ENCODE data around the gene SERBP1. TPM values are rescaled to one million over a fixed set of nuclear protein-coding genes. Genes with fewer than 3 reads are reported as not detected.

Gene SERBP1
- total RNA-seq, 1 donor from 2014 or later: 265 TPM

DNA sequence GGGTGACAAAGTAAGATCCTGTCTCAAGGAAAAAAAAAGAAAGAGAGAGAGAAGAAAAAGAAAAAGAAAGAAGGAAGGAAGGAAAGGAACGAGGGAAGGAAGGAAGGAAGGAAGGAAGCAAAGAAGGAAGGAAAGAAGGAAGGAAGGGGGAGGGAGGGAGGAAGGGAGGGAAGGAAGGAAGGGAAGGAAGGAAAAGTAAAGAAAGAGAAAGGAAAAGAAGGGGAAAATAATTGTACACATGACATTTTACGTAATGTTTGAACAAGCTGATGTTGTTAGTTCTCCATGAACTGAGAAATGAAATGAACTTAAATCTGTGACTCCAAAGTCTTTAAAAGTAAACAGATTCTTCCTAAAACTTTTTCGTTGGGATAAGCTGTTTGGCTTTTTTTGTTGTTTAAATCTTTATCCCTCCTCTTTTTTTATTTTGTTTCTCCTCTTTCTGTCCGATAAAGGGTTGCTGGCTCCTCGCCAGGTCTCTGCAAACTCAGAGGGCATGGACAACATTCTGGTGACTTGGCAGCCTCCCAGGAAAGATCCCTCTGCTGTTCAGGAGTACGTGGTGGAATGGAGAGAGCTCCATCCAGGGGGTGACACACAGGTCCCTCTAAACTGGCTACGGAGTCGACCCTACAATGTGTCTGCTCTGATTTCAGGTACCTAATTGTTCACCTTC lies 62.7 kb downstream of the SERBP1 start:
- TF ChIP-seq, protein P1, sequence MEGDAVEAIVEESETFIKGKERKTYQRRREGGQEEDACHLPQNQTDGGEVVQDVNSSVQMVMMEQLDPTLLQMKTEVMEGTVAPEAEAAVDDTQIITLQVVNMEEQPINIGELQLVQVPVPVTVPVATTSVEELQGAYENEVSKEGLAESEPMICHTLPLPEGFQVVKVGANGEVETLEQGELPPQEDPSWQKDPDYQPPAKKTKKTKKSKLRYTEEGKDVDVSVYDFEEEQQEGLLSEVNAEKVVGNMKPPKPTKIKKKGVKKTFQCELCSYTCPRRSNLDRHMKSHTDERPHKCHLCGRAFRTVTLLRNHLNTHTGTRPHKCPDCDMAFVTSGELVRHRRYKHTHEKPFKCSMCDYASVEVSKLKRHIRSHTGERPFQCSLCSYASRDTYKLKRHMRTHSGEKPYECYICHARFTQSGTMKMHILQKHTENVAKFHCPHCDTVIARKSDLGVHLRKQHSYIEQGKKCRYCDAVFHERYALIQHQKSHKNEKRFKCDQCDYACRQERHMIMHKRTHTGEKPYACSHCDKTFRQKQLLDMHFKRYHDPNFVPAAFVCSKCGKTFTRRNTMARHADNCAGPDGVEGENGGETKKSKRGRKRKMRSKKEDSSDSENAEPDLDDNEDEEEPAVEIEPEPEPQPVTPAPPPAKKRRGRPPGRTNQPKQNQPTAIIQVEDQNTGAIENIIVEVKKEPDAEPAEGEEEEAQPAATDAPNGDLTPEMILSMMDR (IDR thresholded peaks at IDR 0.05; ENCODE audit: unreplicated experiment): no peak
- no peak for DNase-seq (ENCODE audit: low spot score, unreplicated experiment)

DNA sequence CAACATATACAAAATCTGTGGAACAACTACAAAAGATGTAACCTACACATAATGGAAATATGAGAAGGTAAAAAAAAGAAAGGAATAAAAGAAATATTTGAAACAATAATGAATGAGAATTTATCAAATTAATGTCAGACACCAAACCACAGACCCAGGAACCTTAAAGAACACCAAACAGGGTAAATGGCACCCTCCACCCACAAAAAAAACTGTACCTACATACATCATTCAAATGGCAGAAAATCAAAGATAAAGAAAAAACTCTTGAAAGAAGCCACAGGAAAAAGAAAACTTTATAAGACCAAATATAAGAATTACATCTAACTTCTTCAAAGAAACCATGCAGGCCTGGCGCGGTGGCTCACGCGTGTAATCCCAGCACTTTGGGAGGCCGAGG lies 68.6 kb downstream of the SERBP1 start:
- Mint-ChIP-seq H3K27ac (no peak overlapping the region), H3K36me3 (ENCODE audit: insufficient read depth) (no peaks in the 10 kb centered on the region), H3K4me1 (ENCODE audit: low read depth) (no peaks in the 10 kb centered on the region), H3K27me3 (no peaks in the 10 kb centered on the region), H3K9me3 (ENCODE audit: low read depth) (no peaks in the 10 kb centered on the region), H3K4me3 (ENCODE audit: low read depth) (no peak overlapping the region)
- TF ChIP-seq, protein P1 (IDR thresholded peaks at IDR 0.05; ENCODE audit: unreplicated experiment): no peak
- no peak for DNase-seq (ENCODE audit: low spot score, unreplicated experiment)

More for the DNA sequence above, 62.7 kb downstream of the SERBP1 start:
- no peaks in the 10 kb centered on the region for H3K9me3 Mint-ChIP-seq (ENCODE audit: low read depth)
- H3K27ac Mint-ChIP-seq: no peak overlapping the region
- H3K27me3 Mint-ChIP-seq: no peaks in the 10 kb centered on the region
- peaks cover 8% of the 10 kb centered on the region for H3K4me1 Mint-ChIP-seq (ENCODE audit: low read depth)
- H3K4me3 Mint-ChIP-seq (ENCODE audit: low read depth): no peak overlapping the region
- H3K36me3 Mint-ChIP-seq (ENCODE audit: insufficient read depth): no peaks in the 10 kb centered on the region

DNA sequence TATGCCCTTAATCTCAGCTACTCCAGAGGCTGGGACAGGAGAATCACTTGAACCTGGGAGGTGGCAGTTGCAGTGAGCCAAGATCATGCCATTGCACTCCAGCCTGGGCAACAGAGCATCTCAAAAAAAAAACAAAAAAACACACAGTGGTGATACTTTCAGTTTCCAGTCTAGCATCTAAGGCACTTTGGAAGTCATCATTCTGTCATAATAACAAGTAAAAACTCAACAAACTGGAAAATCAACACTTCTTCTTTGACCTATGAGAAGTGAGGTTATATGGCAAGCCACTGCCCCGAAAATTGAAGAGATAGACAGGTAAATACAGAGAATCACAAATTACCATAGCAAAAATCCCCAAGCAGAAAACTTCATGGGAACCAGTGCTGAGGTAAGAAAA lies 70.6 kb downstream of the SERBP1 start:
- no peak overlapping the region for H3K4me3 Mint-ChIP-seq (ENCODE audit: low read depth)
- TF ChIP-seq, protein P1 (IDR thresholded peaks at IDR 0.05; ENCODE audit: unreplicated experiment): no peak

More for the DNA sequence above, 70.6 kb downstream of the SERBP1 start:
- H3K36me3 Mint-ChIP-seq (ENCODE audit: insufficient read depth): no peaks in the 10 kb centered on the region
- no peaks in the 10 kb centered on the region for H3K27me3 Mint-ChIP-seq
- no peak overlapping the region for H3K27ac Mint-ChIP-seq
- H3K4me1 Mint-ChIP-seq (ENCODE audit: low read depth): no peaks in the 10 kb centered on the region
- no peak for DNase-seq (ENCODE audit: low spot score, unreplicated experiment)
- no peaks in the 10 kb centered on the region for H3K9me3 Mint-ChIP-seq (ENCODE audit: low read depth)

Other genes starting within 250 kb of the SERBP1 start
- gene IL12RB2, start 122.5 kb downstream of the SERBP1 start, total RNA-seq: not detected in 2 replicates

All from progenitor cell of endocrine pancreas (in vitro differentiated cells).